PC-9 (cell line): Measurements from ENCODE around the gene CACNA1E.

Experiments
- CTCF ChIP-seq: fragments of 200-600 bp; sonication (generic); conservative IDR thresholded peaks from 2 replicates; pipeline ENCODE4 v1.6.1; 2017; ENCODE audit warnings: mixed run types, antibody characterized with exemption, mild to moderate bottlenecking, moderate library complexity
- EZH2 ChIP-seq: fragments of 200-600 bp; sonication (generic); IDR thresholded peaks from 2 replicates; pipeline ENCODE4 v1.8.0; 2017; ENCODE audit warnings: antibody characterized with exemption, low read depth

GRCh38 chr1:181452746-181453145 lies 30.6 kb upstream of the CACNA1E start:
- TF ChIP-seq EZH2 (no peak), CTCF (no peak)
